ENCODE results near the gene PHACTR3.
A peak's percentile ranks its signal among the peaks of the same experiment; 100 is the strongest.
"Not testable (repeated sequence)": the region's sequence is repeated elsewhere in the genome, so short reads cannot be mapped to it uniquely, and the experiment has no call there.

The PHACTR3 gene

DNA sequence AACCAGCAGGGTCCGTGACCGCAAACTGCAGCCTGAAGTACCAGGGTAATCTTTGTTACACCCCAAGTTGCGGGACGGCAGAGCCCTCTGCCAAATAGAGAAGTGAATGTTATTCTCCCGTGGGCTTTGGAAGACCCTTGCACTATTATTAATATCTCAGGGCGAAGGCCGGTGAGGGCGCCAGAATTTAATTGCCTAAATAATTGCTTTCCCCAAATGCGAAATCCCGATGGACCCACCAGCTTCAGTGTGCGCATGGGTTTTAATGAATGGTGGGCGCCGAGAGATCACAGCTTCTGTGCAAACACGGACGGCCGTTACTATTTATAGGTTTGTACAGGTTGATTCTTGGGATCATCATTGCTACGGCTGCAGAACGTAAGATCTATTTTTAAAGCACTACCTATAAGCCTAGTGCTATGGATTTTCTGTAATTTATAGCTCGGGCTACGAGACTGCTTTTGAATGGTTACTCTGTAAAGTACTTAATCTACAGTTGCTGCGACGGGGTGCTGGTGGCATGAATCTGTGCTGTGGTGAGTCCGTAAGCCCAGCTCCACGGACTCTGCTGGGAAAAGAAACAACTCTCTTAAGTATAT lies 15.2 kb upstream of the PHACTR3 start:
- DNase-seq (ENCODE audit: low spot score): no peak

DNA sequence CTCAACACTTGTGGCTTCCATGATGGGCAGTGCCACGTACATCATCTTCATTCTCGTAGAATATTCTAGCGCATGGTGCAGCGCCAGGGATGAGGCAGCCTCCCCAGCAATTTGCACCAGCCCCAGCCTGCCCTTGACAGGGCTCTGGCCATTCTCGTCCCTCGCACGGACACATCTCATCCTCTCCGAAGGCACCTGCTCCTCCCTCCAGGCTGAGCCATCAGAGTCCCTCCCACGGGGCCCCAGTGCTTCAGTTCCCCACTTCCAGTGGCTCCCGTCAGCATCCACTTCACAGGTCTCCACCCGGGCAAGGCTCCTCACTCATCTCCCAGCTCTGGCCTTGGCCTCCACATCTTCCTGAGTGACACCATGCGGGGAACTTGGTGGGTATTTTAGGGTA lies 13.3 kb upstream of the PHACTR3 start:
- DNase-seq (ENCODE audit: low spot score): no peak

DNA sequence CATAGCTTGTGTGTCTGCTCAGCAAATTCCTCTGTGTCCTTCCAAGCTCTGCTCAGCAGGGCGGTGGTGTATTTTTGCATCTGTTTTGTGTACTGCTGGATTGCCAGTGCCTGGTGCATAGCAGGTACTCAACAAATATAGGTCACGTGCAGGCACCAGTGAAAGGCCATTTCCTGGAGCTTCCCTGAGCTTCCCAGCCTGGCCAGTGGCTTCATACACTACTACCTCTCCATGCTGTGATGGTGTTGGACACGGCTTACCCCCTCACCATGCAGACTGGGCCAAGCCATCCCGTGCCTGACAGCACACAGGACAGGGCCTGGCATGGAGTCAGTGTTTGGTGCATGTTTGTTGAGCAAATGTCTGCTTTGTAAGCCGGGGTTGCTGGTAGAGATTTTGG lies 7.7 kb upstream of the PHACTR3 start:
- DNase-seq (ENCODE audit: low spot score): no peak

DNA sequence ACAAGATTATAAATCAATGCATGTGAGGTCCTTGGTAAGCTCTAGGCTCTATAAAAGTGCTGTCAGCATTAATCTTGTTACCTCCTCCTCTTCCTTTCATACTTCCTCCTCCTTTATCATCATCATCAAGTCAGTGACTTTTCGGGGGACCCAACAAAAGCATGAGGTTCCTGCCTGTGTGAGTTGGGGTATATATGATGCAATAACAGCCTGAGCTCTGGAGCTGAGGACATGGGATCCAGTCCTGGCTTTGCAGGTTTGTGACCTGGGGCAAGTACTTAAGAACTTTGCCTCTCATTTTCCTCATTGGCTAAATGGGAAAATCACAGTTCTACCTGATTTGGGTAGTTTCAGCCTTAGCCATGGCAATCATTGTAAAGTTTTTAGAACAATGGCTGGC lies 7.1 kb upstream of the PHACTR3 start:
- no peak for DNase-seq (ENCODE audit: low spot score)

DNA sequence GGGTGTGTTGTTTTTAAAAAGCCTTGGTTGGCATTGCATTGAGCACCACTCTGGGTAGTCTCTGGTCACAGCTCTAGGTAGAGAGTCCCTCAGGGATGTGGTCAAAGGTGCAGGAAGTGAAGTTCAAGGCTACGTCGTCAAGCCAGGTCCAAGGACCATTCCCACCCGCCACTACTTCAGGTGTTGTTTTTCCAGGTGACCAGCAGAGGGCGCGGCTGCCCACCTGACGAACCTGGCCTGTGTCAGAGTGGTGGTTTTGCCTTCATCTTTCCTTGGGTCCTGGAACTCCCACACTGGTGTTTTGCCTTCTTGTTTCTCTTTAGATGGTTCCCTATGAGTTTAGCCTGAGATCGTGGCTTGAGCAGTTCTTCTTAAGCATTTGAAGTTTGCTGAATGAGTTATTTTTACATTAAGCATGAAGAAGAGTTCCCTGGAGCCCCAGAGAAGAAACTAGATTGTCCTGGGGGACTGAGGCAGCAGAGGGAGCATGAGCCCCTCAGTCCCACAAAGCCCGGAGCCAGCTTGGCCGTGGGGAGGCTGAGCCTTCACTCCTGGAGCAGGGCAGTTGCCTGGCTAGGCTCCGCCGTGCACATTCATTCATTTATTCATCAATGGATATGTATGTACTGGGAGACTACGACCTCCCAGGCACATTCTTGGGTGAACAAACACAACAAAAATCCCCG lies 5.6 kb upstream of the PHACTR3 start:
- DNase-seq (ENCODE audit: low spot score): peak; percentile 91

DNA sequence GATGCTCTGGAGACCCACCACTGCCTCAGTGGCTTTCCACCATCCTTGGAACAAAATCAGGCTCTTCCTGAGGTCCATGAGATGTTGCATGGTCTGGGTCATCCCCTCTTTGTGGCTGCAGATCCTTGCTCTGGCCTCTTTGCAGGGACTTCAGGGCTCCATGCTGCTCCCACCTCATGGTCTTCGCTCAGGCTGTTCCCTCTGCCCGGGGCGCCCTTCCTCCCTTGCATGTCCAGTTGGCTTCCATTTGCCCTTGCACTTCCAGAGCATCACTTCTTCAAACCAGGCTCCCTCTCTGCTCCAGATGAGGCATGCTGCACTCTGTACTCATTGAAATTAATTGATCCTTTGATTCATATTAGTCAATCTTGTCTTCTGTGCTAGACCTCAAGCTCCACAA lies 4.4 kb upstream of the PHACTR3 start:
- DNase-seq (ENCODE audit: low spot score): no peak

DNA sequence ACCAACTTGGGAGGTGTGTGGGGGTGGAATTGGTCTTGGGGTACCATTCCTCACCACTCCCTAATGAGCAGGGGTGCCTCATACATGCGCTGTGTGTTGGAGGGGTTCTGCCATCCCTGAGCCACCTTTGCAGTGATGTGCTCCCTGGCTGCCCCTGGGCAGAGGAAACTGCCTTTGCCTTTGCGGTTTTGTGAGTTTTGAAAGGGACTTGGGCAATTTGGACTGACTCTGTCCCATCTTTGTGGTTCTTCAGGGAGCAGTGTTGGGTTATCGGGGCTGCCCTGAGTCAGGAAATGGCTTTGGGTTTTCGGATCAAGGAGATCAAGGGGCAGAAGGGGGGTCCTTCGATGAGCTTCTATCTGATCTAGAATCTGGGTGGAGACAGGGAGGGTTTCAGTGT lies 3.9 kb upstream of the PHACTR3 start:
- DNase-seq (ENCODE audit: low spot score): no peak

DNA sequence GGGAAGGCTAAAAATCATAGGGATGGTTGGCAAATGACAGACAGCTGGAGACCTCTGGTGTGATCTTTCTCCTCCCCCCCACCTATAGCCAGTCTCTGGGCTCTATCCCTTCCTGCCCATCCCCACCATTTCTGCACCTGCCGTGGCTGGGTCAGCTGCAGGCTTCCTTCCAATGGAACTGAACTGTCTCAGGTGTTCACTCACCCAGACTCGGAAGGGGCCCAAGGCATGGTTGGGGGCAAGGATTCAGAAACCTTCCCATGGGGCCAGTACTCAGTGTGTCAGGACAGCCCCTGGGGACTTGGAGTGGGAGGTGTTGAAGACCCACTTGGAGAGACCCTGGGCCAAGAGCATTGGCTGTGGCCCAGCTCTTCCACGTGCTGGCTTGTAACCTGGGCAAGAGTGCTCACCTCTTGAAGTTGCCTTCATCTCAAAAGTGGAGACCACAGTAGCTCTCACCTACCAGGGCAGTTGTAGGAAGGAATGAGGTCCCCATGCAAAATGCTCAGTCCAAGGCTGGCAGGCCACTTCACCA lies 1.7 kb upstream of the PHACTR3 start:
- no peak for DNase-seq (ENCODE audit: low spot score)

DNA sequence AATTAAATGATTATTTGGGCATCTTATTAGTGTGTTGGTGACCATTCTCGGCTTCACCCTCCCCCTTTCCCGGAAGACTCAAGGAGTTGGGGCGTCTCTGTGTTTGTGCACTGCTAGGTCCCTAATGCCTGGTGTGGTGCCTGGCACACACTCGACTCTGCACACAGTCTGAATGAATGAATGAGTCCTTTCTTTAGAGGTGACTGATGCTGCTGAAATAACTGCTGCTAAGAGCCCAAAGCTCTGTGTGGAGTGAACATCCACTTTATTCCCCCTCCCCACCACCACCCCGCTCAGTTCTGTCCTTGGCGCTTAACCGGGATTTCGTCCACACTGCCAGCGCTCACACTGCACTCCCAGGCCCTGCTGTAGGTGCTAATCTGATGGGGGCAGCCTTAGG lies 1.2 kb upstream of the PHACTR3 start:
- DNase-seq (ENCODE audit: low spot score): no peak

DNA sequence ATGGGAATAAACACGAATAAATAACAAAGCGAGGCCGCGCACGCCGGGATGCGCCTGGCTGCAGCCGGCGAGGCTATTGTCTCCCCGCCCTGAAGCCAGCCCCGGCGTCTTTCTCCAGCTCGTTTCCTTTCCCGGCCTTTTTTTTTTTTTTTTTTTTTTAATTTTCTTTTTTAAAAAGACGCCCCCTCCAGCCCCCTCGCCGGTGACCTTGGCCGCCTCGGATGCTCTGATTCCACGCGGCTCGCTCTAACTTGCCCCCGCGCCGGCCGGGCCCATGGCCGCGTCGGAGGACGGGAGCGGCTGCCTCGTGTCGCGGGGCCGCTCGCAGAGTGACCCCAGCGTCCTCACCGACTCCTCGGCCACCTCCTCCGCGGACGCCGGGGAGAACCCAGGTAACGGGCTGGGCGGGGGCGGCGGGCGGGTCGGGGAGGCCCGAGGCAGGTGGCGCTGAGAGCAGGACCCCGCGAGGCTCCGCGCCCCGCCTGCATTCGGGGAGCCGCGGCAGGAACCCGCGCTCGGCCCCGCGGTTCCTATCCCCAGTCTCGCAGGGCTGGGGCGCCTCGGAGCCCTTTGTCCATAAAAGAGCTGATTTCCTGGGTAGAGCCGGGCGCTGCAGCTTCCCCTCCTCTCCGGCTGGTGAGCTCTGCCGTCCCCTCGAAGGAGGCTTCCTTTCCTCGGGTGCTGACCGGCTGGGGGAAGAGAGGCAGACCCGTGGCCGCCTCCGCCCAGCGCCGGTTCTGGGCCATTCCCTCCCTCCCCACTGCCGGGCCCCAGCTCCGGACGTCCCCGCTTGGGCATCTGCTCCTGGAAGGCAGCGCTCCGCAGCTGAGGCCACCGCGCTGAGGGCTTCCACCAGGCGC lies 631 bp downstream of the PHACTR3 start:
- no peak for DNase-seq (ENCODE audit: low spot score)

DNA sequence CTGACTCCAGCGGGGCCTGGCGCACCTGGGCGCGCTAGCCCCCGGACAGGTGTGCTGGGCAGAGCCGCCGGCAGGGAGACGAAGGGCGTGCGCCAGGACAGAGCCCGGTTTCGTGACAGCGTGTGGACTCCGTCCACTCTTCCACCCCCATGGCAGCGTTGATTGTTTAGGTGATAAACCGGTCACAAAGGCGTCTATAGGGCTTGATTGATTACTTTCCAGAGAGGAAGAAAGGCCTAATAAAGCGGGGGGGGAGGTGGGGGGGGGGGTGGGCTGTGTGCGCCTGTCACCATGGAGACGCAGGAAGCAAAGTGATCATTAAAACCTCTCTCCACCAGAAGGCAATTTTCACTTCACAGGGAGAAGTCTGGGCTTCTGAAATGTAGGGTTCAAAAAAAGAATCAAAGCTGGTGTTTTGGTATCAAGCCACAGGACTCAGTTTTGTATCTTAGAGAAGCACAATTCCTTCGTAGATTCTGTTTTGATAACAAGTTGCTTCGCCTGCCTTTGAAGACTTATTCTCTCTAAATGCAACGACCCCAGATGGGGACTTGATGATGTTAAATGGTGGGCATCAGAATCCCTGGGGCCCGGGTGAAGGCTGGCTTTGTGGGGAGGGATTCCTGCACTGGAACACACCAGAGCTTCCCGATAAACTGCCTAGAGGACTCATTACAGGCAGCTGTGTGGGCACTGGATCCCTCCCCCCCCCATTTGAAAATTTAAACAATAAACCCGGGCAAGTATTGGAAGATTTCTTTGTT lies 1.4 kb downstream of the PHACTR3 start:
- no peak for DNase-seq (ENCODE audit: low spot score)

DNA sequence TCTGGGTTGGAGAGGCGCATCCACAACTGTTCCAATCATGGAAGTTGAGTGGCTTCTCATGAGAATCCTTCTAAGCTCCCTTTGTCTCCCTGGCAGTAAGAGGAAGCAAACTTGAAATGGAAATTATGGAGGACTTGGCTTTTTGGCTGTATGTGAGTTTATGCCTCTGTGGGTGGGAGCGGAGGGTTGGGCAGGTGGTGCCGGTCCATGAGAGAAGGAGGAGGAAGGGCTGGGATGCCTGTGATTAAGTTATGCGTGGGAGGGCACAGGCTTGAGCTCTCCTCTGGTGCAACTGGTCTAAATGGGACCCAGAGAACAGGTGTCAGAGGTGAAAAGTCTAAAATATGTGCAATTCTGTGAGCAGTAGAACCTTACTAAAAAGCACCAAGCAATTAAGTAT lies 2.2 kb downstream of the PHACTR3 start:
- DNase-seq (ENCODE audit: low spot score): no peak

DNA sequence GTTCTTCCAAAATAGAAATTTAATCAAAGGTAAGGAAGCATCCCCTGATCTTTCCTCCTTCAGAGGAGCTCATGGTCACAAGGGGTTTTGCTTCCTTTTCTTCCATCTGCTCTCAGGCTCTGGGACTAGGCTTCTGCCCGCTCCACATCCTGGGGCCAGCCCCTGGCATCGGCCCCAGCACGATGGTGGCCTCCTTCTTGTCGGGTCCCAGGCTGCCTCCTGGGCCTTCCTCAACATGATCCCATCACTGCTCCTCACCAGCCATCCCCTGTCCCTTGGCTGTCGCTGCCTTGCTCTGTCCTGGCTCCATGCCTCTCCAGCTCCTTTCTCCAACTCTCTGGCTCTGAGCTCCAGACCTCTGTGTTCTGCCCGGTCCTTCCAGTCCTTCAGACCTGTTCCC lies 4.1 kb downstream of the PHACTR3 start:
- DNase-seq (ENCODE audit: low spot score): no peak

DNA sequence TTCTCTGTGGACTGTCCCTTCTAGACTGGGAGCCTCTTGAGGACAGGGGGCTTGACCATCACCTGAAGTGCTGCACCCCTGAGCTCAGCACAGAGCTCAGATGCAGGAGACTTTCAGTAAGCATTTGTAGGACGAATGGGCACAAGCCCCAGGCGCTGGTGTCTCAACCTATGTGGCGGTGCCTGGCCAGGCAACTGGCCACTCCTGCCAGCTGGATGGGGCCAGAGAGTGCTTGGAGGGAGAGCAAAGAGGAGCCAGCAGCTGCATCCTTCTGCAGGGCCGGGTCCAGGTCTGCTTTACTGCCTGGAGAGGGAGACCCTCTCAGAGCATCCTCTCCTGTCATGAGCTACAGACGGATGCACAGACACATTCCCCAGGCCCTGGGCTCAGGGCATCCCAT lies 4.5 kb downstream of the PHACTR3 start:
- DNase-seq (ENCODE audit: low spot score): no peak

DNA sequence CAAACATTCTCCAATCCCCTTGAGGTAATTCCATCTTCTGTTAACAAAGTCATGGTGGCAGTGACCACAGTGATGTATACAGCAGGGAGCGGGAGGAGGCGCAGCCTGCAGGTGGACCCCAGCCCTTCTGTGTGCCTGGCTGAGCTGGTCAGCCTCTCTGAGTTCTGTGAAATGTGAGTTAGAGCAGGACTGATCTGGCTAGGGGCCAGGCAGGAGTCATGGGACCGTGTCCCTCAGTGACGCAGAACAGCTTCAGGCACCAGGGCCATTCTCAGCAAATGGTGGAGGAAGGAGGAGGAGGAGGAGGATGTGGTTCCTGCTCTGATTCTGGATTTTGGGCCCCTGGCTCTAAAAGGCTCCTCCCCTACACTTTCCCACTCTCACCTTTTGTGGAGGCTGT lies 6.9 kb downstream of the PHACTR3 start:
- DNase-seq (ENCODE audit: low spot score): no peak

DNA sequence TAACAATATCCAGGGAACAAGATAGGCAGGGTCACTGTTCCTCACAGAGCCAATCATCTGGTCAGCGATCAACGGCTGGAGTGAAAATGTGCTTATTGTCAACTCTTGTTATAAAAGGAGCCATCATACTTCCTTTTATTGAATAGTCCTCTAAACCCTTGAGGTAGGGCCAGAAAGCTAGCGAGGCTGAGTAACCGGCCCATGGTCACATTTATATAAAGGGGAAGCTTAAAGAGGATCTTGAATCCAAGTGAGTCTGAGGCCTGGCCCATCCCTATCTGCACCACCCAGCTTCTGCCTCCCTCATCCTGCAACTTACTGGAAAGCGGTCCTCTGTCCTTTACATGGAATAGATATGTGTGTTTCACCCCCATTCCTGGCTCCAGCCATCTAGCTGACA lies 9.5 kb downstream of the PHACTR3 start:
- no peak for DNase-seq (ENCODE audit: low spot score)

DNA sequence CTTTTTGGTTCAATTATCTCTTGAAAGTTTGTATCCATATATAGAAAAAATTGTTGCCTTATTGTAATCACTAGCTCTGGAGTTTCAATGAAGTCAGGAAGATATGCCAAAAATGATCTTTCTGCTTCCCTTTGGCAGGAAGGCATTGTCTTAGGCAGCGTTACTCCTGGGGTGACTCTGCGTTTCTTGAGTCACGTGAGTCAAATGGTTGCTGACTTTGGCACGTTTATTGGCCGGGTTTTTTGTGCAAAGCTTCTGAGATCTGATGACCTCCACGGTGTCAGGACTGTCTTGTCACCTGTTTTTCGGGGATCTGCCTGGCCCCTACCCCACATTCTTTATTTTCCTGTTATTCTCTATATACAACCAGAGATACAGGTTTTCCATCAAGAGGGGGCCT lies 10.4 kb downstream of the PHACTR3 start:
- no peak for DNase-seq (ENCODE audit: low spot score)

DNA sequence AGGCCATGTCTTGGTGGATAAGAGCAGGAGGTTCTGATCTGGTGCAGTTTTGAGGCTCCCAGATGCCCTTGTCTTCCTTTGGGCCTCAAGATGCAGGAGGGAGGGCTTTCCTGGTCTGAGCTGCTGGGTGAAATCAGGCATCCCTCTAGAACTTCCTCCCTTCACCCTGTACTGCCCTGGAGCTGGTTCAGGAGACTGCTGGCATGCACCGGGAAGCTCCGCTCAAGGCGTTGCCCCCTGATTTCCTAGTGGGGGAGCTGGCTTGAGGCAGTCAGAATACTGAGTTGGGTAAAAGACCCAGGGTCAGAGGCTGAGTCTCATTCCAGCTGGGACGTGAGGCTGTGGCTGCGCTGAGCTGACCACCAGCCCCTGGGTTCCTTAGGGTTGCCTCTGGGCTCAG lies 12.0 kb downstream of the PHACTR3 start:
- DNase-seq (ENCODE audit: low spot score): no peak

DNA sequence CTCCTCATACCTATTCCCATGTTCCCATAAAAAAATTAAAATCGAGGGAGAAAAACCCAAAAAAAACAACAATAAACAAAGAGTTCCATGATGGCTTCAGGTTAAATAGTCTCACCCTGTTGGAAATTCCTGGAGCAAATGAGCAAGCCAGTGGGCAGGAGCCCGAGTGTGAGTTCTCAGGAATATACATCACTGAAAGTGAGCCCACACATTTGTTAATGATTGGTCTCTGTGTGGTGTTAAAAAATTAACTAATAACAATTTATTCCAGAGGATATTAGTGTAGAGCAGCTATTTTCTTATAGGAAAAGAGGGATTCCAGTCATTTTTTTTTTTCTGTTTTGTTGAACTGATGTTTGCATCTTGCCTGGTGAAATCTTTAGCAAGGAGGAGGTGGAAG lies 12.9 kb downstream of the PHACTR3 start:
- no peak for DNase-seq (ENCODE audit: low spot score)

DNA sequence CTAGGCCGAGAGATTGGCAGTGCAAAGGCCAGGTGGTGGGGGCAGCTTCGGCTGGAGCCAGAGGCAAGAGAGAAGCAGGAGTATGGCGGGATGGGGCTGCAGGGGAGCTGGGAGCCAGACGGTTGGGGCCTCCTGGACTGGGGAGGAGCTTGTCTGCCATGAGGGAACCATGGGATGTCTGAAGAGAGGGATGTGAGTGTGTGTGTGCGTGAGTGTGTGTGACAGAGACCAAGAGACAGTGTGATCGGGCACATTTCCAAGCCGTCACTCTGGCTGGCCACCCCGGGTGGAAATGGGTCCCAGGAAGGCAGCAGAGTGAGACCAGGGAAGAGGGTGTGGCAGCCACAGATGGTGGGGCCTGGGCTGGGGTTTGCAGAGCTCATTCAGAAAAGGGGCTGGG lies 13.8 kb downstream of the PHACTR3 start:
- DNase-seq (ENCODE audit: low spot score): no peak

DNA sequence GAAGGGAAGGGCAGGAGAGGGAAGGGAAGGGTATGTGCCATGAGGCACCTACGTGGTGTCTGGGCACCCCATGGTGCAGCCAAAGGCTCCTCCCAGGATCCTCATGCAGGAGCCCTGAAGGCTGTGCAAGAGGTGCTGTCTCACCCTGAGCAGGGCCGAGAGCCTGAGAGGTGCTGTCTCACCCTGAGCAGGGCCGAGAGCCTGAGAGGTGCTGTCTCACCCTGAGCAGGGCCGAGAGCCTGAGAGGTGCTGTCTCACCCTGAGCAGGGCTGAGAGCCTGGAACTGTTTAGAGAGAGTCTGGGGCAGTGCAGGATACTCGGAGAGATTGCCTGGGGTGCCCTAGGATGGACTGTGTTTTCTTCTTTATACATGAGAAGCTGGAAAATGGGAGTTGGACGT lies 14.2 kb downstream of the PHACTR3 start:
- not testable (repeated sequence) for DNase-seq (ENCODE audit: low spot score)

DNA sequence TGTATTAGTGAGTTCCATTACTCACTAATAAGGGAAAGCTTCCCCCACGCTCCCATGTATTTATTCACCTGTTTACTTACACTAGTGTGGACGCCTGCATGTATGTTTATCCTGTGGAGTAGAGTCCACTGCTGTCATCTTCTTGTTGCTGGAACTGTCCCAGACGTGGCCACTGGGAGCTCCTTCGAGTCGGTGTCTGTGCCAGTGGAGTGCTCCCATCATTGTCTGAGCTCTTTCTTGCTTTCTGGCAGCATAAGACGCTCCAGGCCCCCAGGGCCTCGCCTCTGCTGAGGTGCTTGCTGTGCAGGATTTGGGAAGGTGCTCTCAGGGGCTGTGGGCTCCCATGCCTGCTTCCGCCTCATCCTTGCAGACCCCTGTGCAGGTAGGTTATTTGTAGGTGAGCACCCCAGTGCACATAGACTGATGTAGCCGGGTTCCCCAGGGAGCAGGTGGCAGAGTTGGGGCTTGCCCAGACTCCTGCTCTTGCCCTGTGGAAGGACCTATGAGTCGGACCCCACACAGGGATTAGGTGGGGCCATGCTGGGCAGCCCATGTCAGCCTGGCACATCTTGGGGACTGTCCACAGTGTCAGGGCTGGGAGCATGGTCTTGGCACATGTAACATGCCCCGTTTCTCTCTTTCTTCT lies 16.6 kb downstream of the PHACTR3 start:
- DNase-seq (ENCODE audit: low spot score): no peak

Measured in HuH-7 (cell line).